HG03095 (cell line): ENCODE data around the gene TBC1D17.

ENCODE experiments used
- ATAC-seq: cut with Tn5 transposase; IDR thresholded peaks from one replicate; pipeline ENCODE4 v1.9.1; 2021; ENCODE audit warnings: moderate library complexity; ENCODE audit not compliant: unreplicated experiment

TBC1D17 gene

GRCh38 chr19:49860336-49861102 is 17.0 kb upstream of the TBC1D17 start:
- no peak for ATAC-seq

- no peak for ATAC-seq
Observed at GRCh38 chr19:49861107-49861506, 16.4 kb upstream of the TBC1D17 start.

GRCh38 chr19:49861541-49862378 is 15.7 kb upstream of the TBC1D17 start:
- ATAC-seq, result no peak

GRCh38 chr19:49862391-49863253 is 14.9 kb upstream of the TBC1D17 start:
- ATAC-seq, result no peak

GRCh38 chr19:49863254-49863934 is 14.1 kb upstream of the TBC1D17 start:
- ATAC-seq, result no peak

GRCh38 chr19:49863935-49864320 is 13.6 kb upstream of the TBC1D17 start:
- ATAC-seq, result no peak

- no peak for ATAC-seq
Observed at GRCh38 chr19:49864890-49865289, 12.6 kb upstream of the TBC1D17 start.

- peak; percentile 35 for ATAC-seq
Observed at GRCh38 chr19:49866933-49867782, 10.3 kb upstream of the TBC1D17 start, which contains the start of gene PNKP. Gene PNKP (minus strand): TSS chr19:49867576. CDS start chr19:49867204, 372 bp downstream.

GRCh38 chr19:49869009-49869483 is 8.5 kb upstream of the TBC1D17 start:
- ATAC-seq, result peak; percentile 3

- peak; percentile 51 for ATAC-seq
Observed at GRCh38 chr19:49869484-49870308, 7.8 kb upstream of the TBC1D17 start.

GRCh38 chr19:49870309-49870901 is 7.1 kb upstream of the TBC1D17 start:
- no peak for ATAC-seq

GRCh38 chr19:49871349-49871985 is 6.0 kb upstream of the TBC1D17 start:
- ATAC-seq, result no peak

GRCh38 chr19:49872245-49873128 is 5.0 kb upstream of the TBC1D17 start:
- ATAC-seq, result no peak

GRCh38 chr19:49873129-49873521 is 4.4 kb upstream of the TBC1D17 start:
- ATAC-seq, result no peak

GRCh38 chr19:49873834-49874233 is 3.7 kb upstream of the TBC1D17 start:
- no peak for ATAC-seq

GRCh38 chr19:49874503-49875157 is 2.9 kb upstream of the TBC1D17 start:
- no peak for ATAC-seq
